ENCODE data around the gene RUFY3.
"Not testable (repeated sequence)": the region's sequence is repeated elsewhere in the genome, so short reads cannot be mapped to it uniquely, and the experiment has no call there.

Gene RUFY3

GRCh38 chr4:70838666-70839588, 117.2 kb downstream of the RUFY3 start:
- H3K4me3 ChIP-seq (ENCODE audit: control insufficient read depth, low read depth, low read length), result peak overlapping the region; percentile 79
- peak; percentile 41 for DNase-seq (ENCODE audit: low read depth)
- TF ChIP-seq CTCF (conservative IDR thresholded peaks at IDR 0.05; ENCODE audit: control insufficient read depth, insufficient read depth, low read depth, low read length), result no peak

GRCh38 chr4:70839589-70840093, 117.9 kb downstream of the RUFY3 start, which contains the start of gene GRSF1:
GRSF1 (minus strand) TSS chr4:70839890; CDS start chr4:70839827, 63 bp downstream.
- no peak for TF ChIP-seq CTCF (conservative IDR thresholded peaks at IDR 0.05; ENCODE audit: control insufficient read depth, insufficient read depth, low read depth, low read length)
- DNase-seq (ENCODE audit: low read depth), result peak; percentile 91
- H3K4me3 ChIP-seq (ENCODE audit: control insufficient read depth, low read depth, low read length), result peak within 1 kb of the TSS; percentile 79

GRCh38 chr4:70840137-70840536, 118.4 kb downstream of the RUFY3 start:
- H3K4me3 ChIP-seq (ENCODE audit: control insufficient read depth, low read depth, low read length), result not testable (repeated sequence)
- peak; percentile 62 for DNase-seq (ENCODE audit: low read depth)

GRCh38 chr4:70840631-70841030, 118.9 kb downstream of the RUFY3 start:
- DNase-seq (ENCODE audit: low read depth); H3K4me3 ChIP-seq (ENCODE audit: control insufficient read depth, low read depth, low read length): not testable (repeated sequence)

GRCh38 chr4:70841211-70841610, 119.4 kb downstream of the RUFY3 start:
- H3K4me3 ChIP-seq (ENCODE audit: control insufficient read depth, low read depth, low read length), result no peak overlapping the region
- DNase-seq (ENCODE audit: low read depth), result no peak
- no peak for TF ChIP-seq CTCF (conservative IDR thresholded peaks at IDR 0.05; ENCODE audit: control insufficient read depth, insufficient read depth, low read depth, low read length)

GRCh38 chr4:70841951-70842350, 120.2 kb downstream of the RUFY3 start:
- no peak for DNase-seq (ENCODE audit: low read depth)
- H3K4me3 ChIP-seq (ENCODE audit: control insufficient read depth, low read depth, low read length), result no peak overlapping the region
- TF ChIP-seq CTCF (conservative IDR thresholded peaks at IDR 0.05; ENCODE audit: control insufficient read depth, insufficient read depth, low read depth, low read length), result no peak

- no peak for DNase-seq (ENCODE audit: low read depth)
- H3K4me3 ChIP-seq (ENCODE audit: control insufficient read depth, low read depth, low read length), result no peak overlapping the region
- TF ChIP-seq CTCF (conservative IDR thresholded peaks at IDR 0.05; ENCODE audit: control insufficient read depth, insufficient read depth, low read depth, low read length), result no peak
Measured at GRCh38 chr4:70842761-70843435, 121.1 kb downstream of the RUFY3 start.

Measured in fibroblast of mammary gland (primary cell).